Stimulated activated naive B cell treated with anti-CD40 and anti-IgM and Interleukin-4, amounts not matched to agents 10 μg/mL and 1 μg/mL and 100 μg/mL, for 72 hours (primary cell): ENCODE measurements around the gene MYL11.

Experiments used
- ATAC-seq, 2 donors: fragments of 150-1000 bp; cut with Tn5 transposase; replicated peaks; 2 replicates each; pipeline ENCODE4 v1.10.0; 2021; ENCODE audit warnings: moderate library complexity in 1 of 2
- DNase-seq: peaks from one replicate; pipeline ENCODE4 v3.0.0; 2021
- H3K27ac Mint-ChIP-seq: one replicate; pipeline ENCODE4 v1.8.0; 2022; ENCODE audit warnings: mild to moderate bottlenecking, mixed read lengths
- H3K27me3 Mint-ChIP-seq, 2 donors: one replicate each; pipeline ENCODE4 v1.8.0; 2022; ENCODE audit warnings: mixed read lengths in 2 of 2
- H3K36me3 Mint-ChIP-seq, 2 donors: one replicate each; pipeline ENCODE4 v1.8.0; 2022; ENCODE audit warnings: mixed read lengths in 2 of 2, mild to moderate bottlenecking in 1 of 2
- H3K4me1 Mint-ChIP-seq, 2 donors: one replicate each; pipeline ENCODE4 v1.8.0; 2022; ENCODE audit warnings: mixed read lengths in 2 of 2, mild to moderate bottlenecking in 1 of 2
- H3K4me3 Mint-ChIP-seq, 2 donors: one replicate each; pipeline ENCODE4 v1.8.0; 2022; ENCODE audit warnings: mild to moderate bottlenecking in 2 of 2, mixed read lengths in 2 of 2, moderate library complexity in 1 of 2
- H3K9me3 Mint-ChIP-seq, 2 donors: one replicate each; pipeline ENCODE4 v1.8.0; 2022; ENCODE audit warnings: mixed read lengths in 2 of 2, mild to moderate bottlenecking in 1 of 2

MYL11 gene

GRCh38 chr16:30350134-30350871, 24.3 kb upstream of the MYL11 start:
- peak overlapping the region; percentile 40 to 58 for H3K4me3 Mint-ChIP-seq
- ATAC-seq (peak; percentile 73 to 74), DNase-seq (peak; percentile 52)
- H3K27ac Mint-ChIP-seq = peak overlapping the region; percentile 88
- H3K27me3 Mint-ChIP-seq = no peaks in the 10 kb centered on the region
- no peaks in the 10 kb centered on the region for H3K9me3 Mint-ChIP-seq
- H3K4me1 Mint-ChIP-seq = peaks cover 50 to 67% of the 10 kb centered on the region in 2 donors
- peaks cover 38 to 57% of the 10 kb centered on the region in 2 donors for H3K36me3 Mint-ChIP-seq

- Mint-ChIP-seq H3K4me3 (peak overlapping the region; percentile 40 to 58), H3K27ac (peak overlapping the region; percentile 88), H3K4me1 (peaks cover 54 to 74% of the 10 kb centered on the region in 2 donors), H3K36me3 (peaks cover 42 to 61% of the 10 kb centered on the region in 2 donors), H3K9me3 (no peaks in the 10 kb centered on the region), H3K27me3 (no peaks in the 10 kb centered on the region)
- ATAC-seq (no peak), DNase-seq (no peak)
Observed at GRCh38 chr16:30351001-30351441, 23.6 kb upstream of the MYL11 start.

- Mint-ChIP-seq H3K9me3 (no peaks in the 10 kb centered on the region), H3K4me1 (peaks cover 59 to 82% of the 10 kb centered on the region in 2 donors), H3K27ac (peak overlapping the region; percentile 84), H3K4me3 (peak overlapping the region in 1 of 2 donors; percentile 18), H3K36me3 (peaks cover 46 to 69% of the 10 kb centered on the region in 2 donors), H3K27me3 (no peaks in the 10 kb centered on the region)
- DNase-seq (no peak), ATAC-seq (no peak)
Observed at GRCh38 chr16:30351586-30352419, 22.8 kb upstream of the MYL11 start.

- peak overlapping the region; percentile 84 for H3K27ac Mint-ChIP-seq
- peaks cover 51 to 78% of the 10 kb centered on the region in 2 donors for H3K36me3 Mint-ChIP-seq
Observed at GRCh38 chr16:30352488-30353401, 21.9 kb upstream of the MYL11 start.

GRCh38 chr16:30353438-30354129, 21.0 kb upstream of the MYL11 start:
- Mint-ChIP-seq H3K27me3 (no peaks in the 10 kb centered on the region), H3K4me1 (peaks cover 63 to 89% of the 10 kb centered on the region in 2 donors), H3K9me3 (no peaks in the 10 kb centered on the region), H3K4me3 (peak overlapping the region; percentile 95 to 97), H3K27ac (peak overlapping the region; percentile 97), H3K36me3 (peaks cover 53 to 82% of the 10 kb centered on the region in 2 donors)
- ATAC-seq (no peak), DNase-seq (no peak)

More at GRCh38 chr16:30352488-30353401, 21.9 kb upstream of the MYL11 start:
- DNase-seq (no peak), ATAC-seq (no peak)
- no peaks in the 10 kb centered on the region for H3K27me3 Mint-ChIP-seq
- H3K9me3 Mint-ChIP-seq = no peaks in the 10 kb centered on the region
- H3K4me3 Mint-ChIP-seq = peak overlapping the region in 1 of 2 donors; percentile 6
- H3K4me1 Mint-ChIP-seq = peaks cover 63 to 89% of the 10 kb centered on the region in 2 donors

GRCh38 chr16:30354423-30355143, 20.0 kb upstream of the MYL11 start:
- H3K4me1 Mint-ChIP-seq = peaks cover 58 to 80% of the 10 kb centered on the region in 2 donors

GRCh38 chr16:30355144-30355953, 19.3 kb upstream of the MYL11 start, which contains the start of gene CD2BP2:
Gene CD2BP2 (minus strand): TSS chr16:30355308. CDS start chr16:30354681, 627 bp downstream.
- Mint-ChIP-seq H3K36me3 (peaks cover 49 to 74% of the 10 kb centered on the region in 2 donors), H3K4me3 (peak within 1 kb of the TSS; percentile 95 to 97), H3K4me1 (peaks cover 52 to 77% of the 10 kb centered on the region in 2 donors), H3K9me3 (no peaks in the 10 kb centered on the region), H3K27ac (peak within 1 kb of the TSS; percentile 97), H3K27me3 (no peaks in the 10 kb centered on the region)
- peak; percentile 82 to 85 for ATAC-seq
- peak; percentile 91 for DNase-seq

More at GRCh38 chr16:30354423-30355143, 20.0 kb upstream of the MYL11 start:
- no peaks in the 10 kb centered on the region for H3K27me3 Mint-ChIP-seq
- peak; percentile 40 to 41 for ATAC-seq
- peaks cover 49 to 77% of the 10 kb centered on the region in 2 donors for H3K36me3 Mint-ChIP-seq
- H3K4me3 Mint-ChIP-seq = peak overlapping the region; percentile 95 to 97
- H3K9me3 Mint-ChIP-seq = no peaks in the 10 kb centered on the region
- peak overlapping the region; percentile 97 for H3K27ac Mint-ChIP-seq
- DNase-seq = no peak

- H3K9me3 Mint-ChIP-seq = no peaks in the 10 kb centered on the region
- peaks cover 47 to 75% of the 10 kb centered on the region in 2 donors for H3K36me3 Mint-ChIP-seq
- ATAC-seq = no peak
- H3K27ac Mint-ChIP-seq = peak overlapping the region; percentile 97
- DNase-seq = no peak
- H3K4me3 Mint-ChIP-seq = peak overlapping the region; percentile 95 to 97
- peaks cover 51 to 72% of the 10 kb centered on the region in 2 donors for H3K4me1 Mint-ChIP-seq
- no peaks in the 10 kb centered on the region for H3K27me3 Mint-ChIP-seq
Observed at GRCh38 chr16:30355954-30356308, 18.7 kb upstream of the MYL11 start.

- Mint-ChIP-seq H3K9me3 (no peaks in the 10 kb centered on the region), H3K4me1 (peaks cover 45 to 66% of the 10 kb centered on the region in 2 donors), H3K27me3 (no peaks in the 10 kb centered on the region), H3K4me3 (peak overlapping the region; percentile 95 to 97), H3K36me3 (peaks cover 42 to 72% of the 10 kb centered on the region in 2 donors), H3K27ac (peak overlapping the region; percentile 97)
- DNase-seq (no peak), ATAC-seq (no peak)
Observed at GRCh38 chr16:30356401-30357084, 18.1 kb upstream of the MYL11 start.

GRCh38 chr16:30357085-30357714, 17.4 kb upstream of the MYL11 start:
- no peaks in the 10 kb centered on the region for H3K27me3 Mint-ChIP-seq
- H3K4me1 Mint-ChIP-seq = peaks cover 39 to 59% of the 10 kb centered on the region in 2 donors
- H3K27ac Mint-ChIP-seq = peak overlapping the region; percentile 44
- peaks cover 40 to 70% of the 10 kb centered on the region in 2 donors for H3K36me3 Mint-ChIP-seq
- ATAC-seq (no peak), DNase-seq (no peak)
- no peak overlapping the region for H3K4me3 Mint-ChIP-seq
- no peaks in the 10 kb centered on the region for H3K9me3 Mint-ChIP-seq
